Neural progenitor cell (in vitro differentiated cells): Measurements from ENCODE around the gene NTN4. TPM values are rescaled to one million over a fixed set of nuclear protein-coding genes. Genes with fewer than 3 reads are reported as not detected.

Experiments used
- DNase-seq: peaks from one replicate; pipeline ENCODE4 v3.0.0-alpha.2; 2016; ENCODE audit warnings: low spot score
- H2AFZ ChIP-seq: fragments of 200-600 bp; sonication (generic); replicated peaks from 2 replicates; pipeline ENCODE4 v1.6.1; 2016; ENCODE audit warnings: antibody characterized with exemption
- H3F3A ChIP-seq: fragments of 200-600 bp; sonication (generic); 2 replicates; pipeline ENCODE4 v1.6.1; 2016; ENCODE audit warnings: antibody characterized with exemption, low read depth
- H3K27ac ChIP-seq: fragments of 200-600 bp; sonication (generic); 2 replicates; pipeline ENCODE4 v1.5.1; 2016; ENCODE audit warnings: mild to moderate bottlenecking
- H3K27me3 ChIP-seq: fragments of 200-600 bp; sonication (generic); 2 replicates; pipeline ENCODE4 v1.6.1; 2016; ENCODE audit warnings: mild to moderate bottlenecking, moderate library complexity
- H3K36me3 ChIP-seq: fragments of 200-600 bp; sonication (generic); 2 replicates; pipeline ENCODE4 v1.5.1; 2016
- H3K4me1 ChIP-seq: fragments of 200-600 bp; sonication (generic); 2 replicates; pipeline ENCODE4 v1.6.1; 2016; ENCODE audit warnings: mixed run types
- H3K4me2 ChIP-seq: fragments of 200-600 bp; sonication (generic); 2 replicates; pipeline ENCODE4 v1.6.1; 2016
- H3K4me3 ChIP-seq: fragments of 200-600 bp; sonication (generic); 2 replicates; pipeline ENCODE4 v1.5.1; 2016
- H3K79me2 ChIP-seq: fragments of 200-600 bp; sonication (generic); 2 replicates; pipeline ENCODE4 v1.6.1; 2016; ENCODE audit warnings: low read depth
- H3K9ac ChIP-seq: fragments of 200-600 bp; sonication (generic); 2 replicates; pipeline ENCODE4 v1.6.1; 2016
- H3K9me3 ChIP-seq: fragments of 200-600 bp; sonication (generic); 2 replicates; pipeline ENCODE4 v1.5.1; 2016; ENCODE audit warnings: low read depth
- H4K20me1 ChIP-seq: fragments of 200-600 bp; sonication (generic); 2 replicates; pipeline ENCODE4 v1.6.1; 2016; ENCODE audit warnings: low read depth
- H3K27ac Mint-ChIP-seq: 3 replicates; pipeline ENCODE4 v1.8.0; 2021; ENCODE audit warnings: mixed read lengths
- H3K27me3 Mint-ChIP-seq: 2 replicates; pipeline ENCODE4 v1.8.0; 2022; ENCODE audit warnings: low read depth, mild to moderate bottlenecking, inconsistent platforms, moderate library complexity, mixed read lengths; ENCODE audit not compliant: insufficient read depth
- H3K36me3 Mint-ChIP-seq: 3 replicates; pipeline ENCODE4 v1.8.0; 2021; ENCODE audit warnings: mixed read lengths
- H3K4me1 Mint-ChIP-seq: 3 replicates; pipeline ENCODE4 v1.8.0; 2021; ENCODE audit warnings: mixed read lengths
- H3K4me3 Mint-ChIP-seq: 3 replicates; pipeline ENCODE4 v1.8.0; 2021; ENCODE audit warnings: mild to moderate bottlenecking, moderate library complexity, mixed read lengths
- H3K9me3 Mint-ChIP-seq: 3 replicates; pipeline ENCODE4 v1.8.0; 2020; ENCODE audit warnings: mixed read lengths
- EZH2 ChIP-seq: fragments of 200-600 bp; sonication (generic); IDR thresholded peaks from 2 replicates; pipeline ENCODE4 v1.6.1; 2017; ENCODE audit warnings: antibody characterized with exemption, mild to moderate bottlenecking, moderate library complexity
- EZH2phosphoT487 ChIP-seq: fragments of 200-600 bp; sonication (generic); IDR thresholded peaks from 2 replicates; pipeline ENCODE4 v1.6.1; 2017; ENCODE audit warnings: antibody characterized with exemption
- total RNA-seq: library from RNA; depleted of rRNA; stranded (reverse); fragments of >200 nt; gene quantifications from 2 replicates; pipeline ENCODE4 v1.2.3, GENCODE V29; 2015; ENCODE audit warnings: low replicate concordance
- TF ChIP-seq, protein P1 (sequence below): fragments of 200-600 bp; sonication (generic); IDR thresholded peaks from 2 replicates; pipeline ENCODE4 v1.5.1; 2017; ENCODE audit warnings: antibody characterized with exemption, mild to moderate bottlenecking

NTN4 gene
- total RNA-seq, 1 donor from 2014 or later = 2.3 TPM

DNA sequence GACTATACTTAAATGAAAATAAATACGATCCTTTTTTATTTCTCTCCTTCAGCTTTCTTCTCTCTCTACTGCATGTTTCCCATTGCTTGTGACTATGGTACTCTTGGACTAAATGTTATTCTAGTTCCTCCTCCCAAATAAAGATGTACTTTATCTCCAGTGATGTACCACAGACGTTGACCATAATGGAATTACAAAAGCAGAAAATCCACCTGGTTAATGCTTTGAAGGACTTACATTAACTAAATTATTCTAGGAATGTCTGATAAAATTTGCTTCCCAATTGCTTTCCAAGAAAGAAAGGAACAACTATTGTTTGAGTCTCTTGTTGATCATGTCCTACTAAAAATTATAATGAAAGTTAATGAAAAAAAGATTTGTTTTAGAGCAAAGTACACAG lies 71.8 kb downstream of the NTN4 start:
- no peaks in the 10 kb centered on the region for H3K36me3 ChIP-seq
- Mint-ChIP-seq H3K9me3 (no peaks in the 10 kb centered on the region), H3K36me3 (no peaks in the 10 kb centered on the region), H3K4me1 (no peaks in the 10 kb centered on the region), H3K4me3 (no peak overlapping the region), H3K27me3 (no peaks in the 10 kb centered on the region), H3K27ac (no peak overlapping the region)
- H3K4me1 ChIP-seq = no peaks in the 10 kb centered on the region
- H3K4me2 ChIP-seq = no peak overlapping the region
- H3K4me3 ChIP-seq = no peak overlapping the region
- H3K27ac ChIP-seq = no peak overlapping the region
- H3K9ac ChIP-seq = no peak overlapping the region
- no peaks in the 10 kb centered on the region for H4K20me1 ChIP-seq
- no peaks in the 10 kb centered on the region for H3K79me2 ChIP-seq
- H3F3A ChIP-seq = no peaks in the 10 kb centered on the region
- TF ChIP-seq EZH2 = no peak
- TF ChIP-seq, protein P1, sequence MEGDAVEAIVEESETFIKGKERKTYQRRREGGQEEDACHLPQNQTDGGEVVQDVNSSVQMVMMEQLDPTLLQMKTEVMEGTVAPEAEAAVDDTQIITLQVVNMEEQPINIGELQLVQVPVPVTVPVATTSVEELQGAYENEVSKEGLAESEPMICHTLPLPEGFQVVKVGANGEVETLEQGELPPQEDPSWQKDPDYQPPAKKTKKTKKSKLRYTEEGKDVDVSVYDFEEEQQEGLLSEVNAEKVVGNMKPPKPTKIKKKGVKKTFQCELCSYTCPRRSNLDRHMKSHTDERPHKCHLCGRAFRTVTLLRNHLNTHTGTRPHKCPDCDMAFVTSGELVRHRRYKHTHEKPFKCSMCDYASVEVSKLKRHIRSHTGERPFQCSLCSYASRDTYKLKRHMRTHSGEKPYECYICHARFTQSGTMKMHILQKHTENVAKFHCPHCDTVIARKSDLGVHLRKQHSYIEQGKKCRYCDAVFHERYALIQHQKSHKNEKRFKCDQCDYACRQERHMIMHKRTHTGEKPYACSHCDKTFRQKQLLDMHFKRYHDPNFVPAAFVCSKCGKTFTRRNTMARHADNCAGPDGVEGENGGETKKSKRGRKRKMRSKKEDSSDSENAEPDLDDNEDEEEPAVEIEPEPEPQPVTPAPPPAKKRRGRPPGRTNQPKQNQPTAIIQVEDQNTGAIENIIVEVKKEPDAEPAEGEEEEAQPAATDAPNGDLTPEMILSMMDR = no peak
- no peak for TF ChIP-seq EZH2phosphoT487
- H3K9me3 ChIP-seq = no peaks in the 10 kb centered on the region
- no peak overlapping the region for H2AFZ ChIP-seq
- no peak for DNase-seq
- no peaks in the 10 kb centered on the region for H3K27me3 ChIP-seq

DNA sequence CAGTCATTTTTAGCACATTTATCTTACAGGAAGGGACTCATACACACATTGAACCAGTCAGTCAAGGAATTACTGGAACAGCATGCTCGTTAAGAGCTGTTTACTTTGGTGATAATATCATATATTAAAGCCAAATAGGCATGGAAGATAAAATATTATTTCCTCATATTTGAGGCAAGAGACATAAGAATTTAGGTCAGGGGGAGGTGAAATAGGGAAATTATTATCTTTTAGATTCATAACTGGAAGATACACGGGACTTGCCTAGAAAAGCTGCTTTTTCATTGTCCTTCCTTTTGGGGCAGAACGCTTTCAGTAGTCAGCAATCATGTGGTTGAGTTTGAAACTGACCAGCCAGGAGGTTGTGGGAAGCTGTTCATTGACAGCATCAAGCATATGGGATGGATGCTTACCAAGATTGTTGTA lies 72.5 kb downstream of the NTN4 start:
- Histone ChIP-seq H3K4me3 (no peak overlapping the region), H3K79me2 (no peaks in the 10 kb centered on the region), H4K20me1 (no peaks in the 10 kb centered on the region), H3K4me2 (no peak overlapping the region), H2AFZ (no peak overlapping the region), H3K9me3 (no peaks in the 10 kb centered on the region), H3K9ac (no peak overlapping the region), H3K36me3 (no peaks in the 10 kb centered on the region), H3F3A (no peaks in the 10 kb centered on the region), H3K27me3 (no peaks in the 10 kb centered on the region), H3K4me1 (no peaks in the 10 kb centered on the region), H3K27ac (no peak overlapping the region)
- H3K27ac Mint-ChIP-seq = no peak overlapping the region
- no peak overlapping the region for H3K4me3 Mint-ChIP-seq
- no peaks in the 10 kb centered on the region for H3K9me3 Mint-ChIP-seq
- no peaks in the 10 kb centered on the region for H3K36me3 Mint-ChIP-seq
- no peak for DNase-seq
- H3K4me1 Mint-ChIP-seq = no peaks in the 10 kb centered on the region
- TF ChIP-seq EZH2phosphoT487 (no peak), EZH2 (no peak)
- TF ChIP-seq, protein P1 = no peak
- H3K27me3 Mint-ChIP-seq = no peaks in the 10 kb centered on the region

DNA sequence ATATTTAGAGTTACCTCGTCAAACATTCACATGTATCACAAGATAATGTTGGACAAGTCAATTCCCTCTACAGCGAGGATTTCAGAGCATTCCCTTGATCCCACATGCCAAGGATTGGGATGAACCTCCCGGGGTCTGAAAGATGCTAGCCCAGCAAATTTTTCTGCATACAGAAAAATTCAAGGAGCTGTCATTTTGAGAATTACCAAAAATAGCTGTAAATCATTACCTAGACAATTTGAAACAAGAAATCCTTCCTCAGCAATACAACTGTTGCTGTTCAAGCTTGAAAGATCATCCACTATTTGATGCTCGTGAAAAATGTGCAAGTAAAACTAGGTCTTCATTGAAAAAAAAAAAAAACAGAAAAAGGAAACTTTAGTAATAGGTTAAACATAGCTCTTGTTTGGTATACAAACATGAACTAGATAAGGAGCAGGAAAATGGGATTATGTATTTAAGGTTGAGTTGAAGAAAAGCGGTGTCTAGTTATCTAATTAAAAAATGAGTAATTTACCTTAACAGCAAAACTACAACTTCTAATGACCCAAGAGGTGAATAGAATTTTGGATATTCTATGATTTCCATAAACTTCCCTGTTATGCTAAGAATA lies 73.1 kb downstream of the NTN4 start:
- no peak overlapping the region for H3K4me3 Mint-ChIP-seq
- no peaks in the 10 kb centered on the region for H3K9me3 Mint-ChIP-seq
- H3K36me3 Mint-ChIP-seq = no peaks in the 10 kb centered on the region
- H2AFZ ChIP-seq = no peak overlapping the region
- no peaks in the 10 kb centered on the region for H4K20me1 ChIP-seq
- H3K4me2 ChIP-seq = no peak overlapping the region
- no peaks in the 10 kb centered on the region for H3K4me1 ChIP-seq
- H3K36me3 ChIP-seq = no peaks in the 10 kb centered on the region
- H3K27me3 ChIP-seq = no peaks in the 10 kb centered on the region
- no peaks in the 10 kb centered on the region for H3K79me2 ChIP-seq
- H3K27me3 Mint-ChIP-seq = no peaks in the 10 kb centered on the region
- DNase-seq = no peak
- no peaks in the 10 kb centered on the region for H3K9me3 ChIP-seq
- no peaks in the 10 kb centered on the region for H3F3A ChIP-seq
- TF ChIP-seq EZH2 (no peak), EZH2phosphoT487 (no peak)
- TF ChIP-seq, protein P1 = no peak
- H3K27ac ChIP-seq = no peak overlapping the region
- H3K9ac ChIP-seq = no peak overlapping the region
- no peaks in the 10 kb centered on the region for H3K4me1 Mint-ChIP-seq
- no peak overlapping the region for H3K4me3 ChIP-seq
- no peak overlapping the region for H3K27ac Mint-ChIP-seq
